Endodermal cell (in vitro differentiated cells): Measurements from ENCODE around the gene ERG. TPM values are rescaled to one million over a fixed set of nuclear protein-coding genes. Genes with fewer than 3 reads are reported as not detected.

Experiments
- DNase-seq: peaks from one replicate; pipeline ENCODE4 v3.0.0-alpha.2; 2017
- H3K27ac ChIP-seq: 2 replicates; pipeline ENCODE4 v1.5.1; 2013; ENCODE audit warnings: mild to moderate bottlenecking, low read depth, low read length, moderate library complexity
- H3K27me3 ChIP-seq: 2 replicates; pipeline ENCODE4 v1.6.1; 2013; ENCODE audit warnings: mild to moderate bottlenecking, low read length, moderate library complexity; ENCODE audit not compliant: insufficient read depth, control insufficient read depth, poor library complexity, severe bottlenecking
- H3K36me3 ChIP-seq: 2 replicates; pipeline ENCODE4 v1.7.0; 2013; ENCODE audit warnings: mild to moderate bottlenecking, low read length, moderate library complexity; ENCODE audit not compliant: control insufficient read depth, insufficient read depth
- H3K4me1 ChIP-seq: one replicate; pipeline ENCODE4 v1.7.0; 2013; ENCODE audit warnings: low read length; ENCODE audit not compliant: control insufficient read depth, insufficient read depth
- H3K4me3 ChIP-seq: 2 replicates; pipeline ENCODE4 v1.5.1; 2013; ENCODE audit warnings: mild to moderate bottlenecking, low read length, moderate library complexity
- H3K9ac ChIP-seq: 2 replicates; pipeline ENCODE4 v1.6.1; 2013; ENCODE audit warnings: mild to moderate bottlenecking, low read length, moderate library complexity; ENCODE audit not compliant: poor library complexity, severe bottlenecking; ENCODE audit errors: extremely low read depth
- H3K9me3 ChIP-seq: 2 replicates; pipeline ENCODE4 v1.6.1; 2013; ENCODE audit warnings: mild to moderate bottlenecking, low read length, moderate library complexity; ENCODE audit not compliant: control insufficient read depth
- H3K27ac Mint-ChIP-seq: 2 replicates; pipeline ENCODE4 v1.8.0; 2020; ENCODE audit warnings: mixed read lengths
- H3K27me3 Mint-ChIP-seq: 2 replicates; pipeline ENCODE4 v1.8.0; 2021; ENCODE audit warnings: mild to moderate bottlenecking, mixed read lengths; ENCODE audit not compliant: insufficient read depth
- H3K36me3 Mint-ChIP-seq: 2 replicates; pipeline ENCODE4 v1.8.0; 2020; ENCODE audit warnings: low read depth, mixed read lengths
- H3K4me1 Mint-ChIP-seq: 2 replicates; pipeline ENCODE4 v1.8.0; 2020; ENCODE audit warnings: mixed read lengths
- H3K4me3 Mint-ChIP-seq: 2 replicates; pipeline ENCODE4 v1.8.0; 2020; ENCODE audit warnings: mild to moderate bottlenecking, moderate library complexity, mixed read lengths
- H3K9me3 Mint-ChIP-seq: 2 replicates; pipeline ENCODE4 v1.8.0; 2020; ENCODE audit warnings: mild to moderate bottlenecking, mixed read lengths
- CTCF ChIP-seq: fragments of 200-600 bp; sonication (generic); conservative IDR thresholded peaks from 2 replicates; pipeline ENCODE4 v1.5.0; 2021; ENCODE audit warnings: antibody characterized with exemption, mild to moderate bottlenecking
- WGBS, 2 experiments: methylation state at CpG; one replicate each; pipeline versions ENCODE4 v1.1.5 to v1.1.7; 2013; ENCODE audit warnings: missing lambda C conversion rate in 2 of 2, mixed read lengths in 1 of 2; ENCODE audit not compliant: insufficient coverage in 1 of 2, insufficient read length in 1 of 2; 5-methylcytosine and 5-hydroxymethylcytosine counted together
- total RNA-seq, 2 donors: library from RNA; stranded (reverse); fragmentation: NEBNext Ultra II Directional in 1 of 2; extraction: Animal tissue kit (Norgen Biotek cat#: 25700) in 1 of 2; gene quantifications; 2 replicates in 1 of 2; 3 replicates in 1 of 2; pipeline ENCODE4 v1.2.1, GENCODE V29; 2021

ERG gene
- total RNA-seq, 2 donors from 2014 or later = not detected

- whole genome bisulfite sequencing, 2 experiments = 73 to 80% methylated on average over 4 to 5 of the region's 5 CpGs
- Mint-ChIP-seq H3K36me3 (no peaks in the 10 kb centered on the region), H3K4me3 (no peak overlapping the region), H3K27me3 (no peaks in the 10 kb centered on the region), H3K9me3 (no peaks in the 10 kb centered on the region), H3K4me1 (peaks cover 2% of the 10 kb centered on the region), H3K27ac (peak overlapping the region; percentile 68)
- DNase-seq = no peak
- Histone ChIP-seq H3K27ac (no peak overlapping the region), H3K9ac (no peak overlapping the region), H3K36me3 (no peaks in the 10 kb centered on the region), H3K9me3 (no peaks in the 10 kb centered on the region), H3K4me1 (no peaks in the 10 kb centered on the region), H3K4me3 (no peak overlapping the region), H3K27me3 (no peaks in the 10 kb centered on the region)
- no peak for TF ChIP-seq CTCF
Measured at GRCh38 chr21:38440746-38441145, 57.5 kb downstream of the ERG start.

GRCh38 chr21:38439957-38440356, 58.3 kb downstream of the ERG start:
- H3K36me3 ChIP-seq = no peaks in the 10 kb centered on the region
- H3K27me3 ChIP-seq = no peaks in the 10 kb centered on the region
- no peaks in the 10 kb centered on the region for H3K4me1 ChIP-seq
- H3K9ac ChIP-seq = no peak overlapping the region
- H3K4me3 ChIP-seq = no peak overlapping the region
- 94 to 99% methylated on average over 5 of the region's 5 CpGs for WGBS, 2 experiments
- Mint-ChIP-seq H3K27me3 (no peaks in the 10 kb centered on the region), H3K4me1 (peaks cover 2% of the 10 kb centered on the region), H3K9me3 (no peaks in the 10 kb centered on the region), H3K27ac (no peak overlapping the region), H3K4me3 (no peak overlapping the region), H3K36me3 (no peaks in the 10 kb centered on the region)
- no peaks in the 10 kb centered on the region for H3K9me3 ChIP-seq
- TF ChIP-seq CTCF = no peak
- DNase-seq = no peak
- no peak overlapping the region for H3K27ac ChIP-seq

- no peak overlapping the region for H3K27ac Mint-ChIP-seq
- DNase-seq = no peak
- peaks cover 2% of the 10 kb centered on the region for H3K4me1 Mint-ChIP-seq
- no peaks in the 10 kb centered on the region for H3K36me3 Mint-ChIP-seq
- Histone ChIP-seq H3K4me3 (no peak overlapping the region), H3K27me3 (no peaks in the 10 kb centered on the region), H3K36me3 (no peaks in the 10 kb centered on the region), H3K4me1 (no peaks in the 10 kb centered on the region), H3K27ac (no peak overlapping the region), H3K9me3 (no peaks in the 10 kb centered on the region), H3K9ac (no peak overlapping the region)
- no peak overlapping the region for H3K4me3 Mint-ChIP-seq
- H3K9me3 Mint-ChIP-seq = no peaks in the 10 kb centered on the region
- no peaks in the 10 kb centered on the region for H3K27me3 Mint-ChIP-seq
- WGBS, 2 experiments = 88 to 90% methylated on average over 5 to 6 of the region's 6 CpGs
- no peak for TF ChIP-seq CTCF
Measured at GRCh38 chr21:38439426-38439825, 58.9 kb downstream of the ERG start.
